HepG2 (cell line): Measurements from ENCODE around the gene CENPL. TPM values are rescaled to one million over a fixed set of nuclear protein-coding genes. Genes with fewer than 3 reads are reported as not detected.
A peak's percentile ranks its signal among the peaks of the same experiment; 100 is the strongest.

Experiments used
- ATAD3A ChIP-seq: sonication (generic); formaldehyde crosslinking; IDR thresholded peaks from 2 replicates; pipeline ENCODE4 v1.4.0; 2020; ENCODE audit warnings: missing genetic modification reagents
- ATF1 ChIP-seq: IDR thresholded peaks from 2 replicates; pipeline ENCODE4 v1.6.1; 2016; ENCODE audit warnings: mild to moderate bottlenecking, control low read depth
- CREM ChIP-seq, 2 experiments: sonication (generic) in 1 of 2; formaldehyde crosslinking in 1 of 2; IDR thresholded peaks; 2 replicates each; pipeline versions ENCODE4 v1.4.0 to v1.6.1; 2016 to 2020; ENCODE audit warnings: antibody characterized with exemption in 1 of 2, mild to moderate bottlenecking in 1 of 2, missing genetic modification reagents in 1 of 2
- CSRNP2 ChIP-seq: sonication (generic); formaldehyde crosslinking; conservative IDR thresholded peaks from 2 replicates; pipeline ENCODE4 v1.8.0; 2022; ENCODE audit warnings: low read depth, missing genetic modification reagents
- GATAD1 ChIP-seq: IDR thresholded peaks from 2 replicates; pipeline ENCODE4 v1.6.1; 2016; ENCODE audit warnings: missing genetic modification reagents, missing compliant biosample characterization
- HDAC2 ChIP-seq: sonication (generic); formaldehyde crosslinking; IDR thresholded peaks from 2 replicates; pipeline ENCODE4 v1.4.0; 2020; ENCODE audit warnings: missing genetic modification reagents
- HNRNPK ChIP-seq: fragments of 200-400 bp; formaldehyde crosslinking; IDR thresholded peaks from 2 replicates; pipeline ENCODE4 v1.6.1; 2018; ENCODE audit warnings: low read length, low read depth, moderate library complexity, mild to moderate bottlenecking; ENCODE audit not compliant: poor library complexity, severe bottlenecking
- JUND ChIP-seq: sonication (generic); formaldehyde crosslinking; IDR thresholded peaks from 2 replicates; pipeline ENCODE4 v1.8.0; 2022; ENCODE audit warnings: mild to moderate bottlenecking, missing genetic modification reagents
- KDM3A ChIP-seq: IDR thresholded peaks from 2 replicates; pipeline ENCODE4 v1.6.1; 2018; ENCODE audit warnings: low read depth, missing compliant biosample characterization
- RAD21 ChIP-seq: fragments of 450-650 bp; formaldehyde crosslinking; IDR thresholded peaks from 2 replicates; pipeline ENCODE4 v1.5.0; 2020; ENCODE audit warnings: mild to moderate bottlenecking
- RELA ChIP-seq: sonication (generic); formaldehyde crosslinking; IDR thresholded peaks from 2 replicates; pipeline ENCODE4 v1.4.0; 2020; ENCODE audit warnings: missing genetic modification reagents
- RFXAP ChIP-seq: sonication (generic); formaldehyde crosslinking; IDR thresholded peaks from 2 replicates; pipeline ENCODE4 v1.4.0; 2020; ENCODE audit warnings: missing genetic modification reagents, borderline replicate concordance
- SNAPC2 ChIP-seq: sonication (generic); formaldehyde crosslinking; IDR thresholded peaks from 2 replicates; pipeline ENCODE4 v1.8.1; 2022; ENCODE audit warnings: mild to moderate bottlenecking, missing genetic modification reagents
- TEAD3 ChIP-seq: optimal IDR thresholded peaks from 2 replicates; pipeline ENCODE3; 2016; ENCODE audit warnings: borderline replicate concordance
- ZBTB40 ChIP-seq, 2 experiments: fragments of 450-650 bp in 1 of 2; sonication (generic) in 1 of 2; formaldehyde crosslinking in 1 of 2; IDR thresholded peaks; 2 replicates each; pipeline versions ENCODE4 v1.6.1 to v1.8.0; 2016 to 2022; ENCODE audit warnings: antibody characterized with exemption in 1 of 2, mild to moderate bottlenecking in 1 of 2, missing genetic modification reagents in 1 of 2
- ZC3H4 ChIP-seq: sonication (generic); formaldehyde crosslinking; IDR thresholded peaks from 2 replicates; pipeline ENCODE4 v1.4.0; 2020; ENCODE audit warnings: missing genetic modification reagents, borderline replicate concordance
- ZMYM4 ChIP-seq: sonication (generic); formaldehyde crosslinking; IDR thresholded peaks from 2 replicates; pipeline ENCODE4 v1.8.1; 2023; ENCODE audit warnings: mild to moderate bottlenecking, missing genetic modification reagents
- ZNF136 ChIP-seq: sonication (generic); formaldehyde crosslinking; IDR thresholded peaks from 2 replicates; pipeline ENCODE4 v1.8.1; 2022; ENCODE audit warnings: low read depth, mild to moderate bottlenecking, moderate library complexity, missing genetic modification reagents
- ZNF263 ChIP-seq: sonication (generic); formaldehyde crosslinking; IDR thresholded peaks from 2 replicates; pipeline ENCODE4 v1.4.0; 2020; ENCODE audit warnings: missing genetic modification reagents
- ZNF674 ChIP-seq: sonication (generic); formaldehyde crosslinking; IDR thresholded peaks from 2 replicates; pipeline ENCODE4 v1.5.0; 2020; ENCODE audit warnings: low read depth, mild to moderate bottlenecking, missing genetic modification reagents
- polyA plus RNA-seq, 8 experiments: library from polyadenylated mRNA; depleted of rRNA in 3 of 8; stranded (reverse) in 7 of 8; unstranded in 1 of 8; fragments of >200 nt; fragmentation: Illumina TruSeq in 4 of 8; extraction: Trizol in 4 of 8; gene quantifications; 2 replicates each; pipeline versions ENCODE4 v1.2.1 to v1.2.3, GENCODE V29; 2011 to 2016; ENCODE audit warnings: low read depth in 4 of 8, missing spikeins in 1 of 8, mixed read lengths in 1 of 8; ENCODE audit not compliant: insufficient read depth in 1 of 8
- total RNA-seq, 5 experiments: library from RNA; depleted of rRNA; stranded (reverse); fragments of >200 nt; fragmentation: Illumina TruSeq; extraction: Trizol; gene quantifications; 2 replicates each; pipeline ENCODE4 v1.2.3, GENCODE V29; 2016; ENCODE audit warnings: low read depth in 1 of 5

CENPL gene
- total and polyA plus RNA-seq, 2 of the 13 experiments (the other 11 are each of a cell fraction or from before 2014, with no cell fraction given) = 4.4 to 14.2 TPM

- TF ChIP-seq CREM (IDR thresholded peaks at IDR 0.05) (no peak), CREM (CRISPR knock-in tag; IDR thresholded peaks at IDR 0.05) (no peak), JUND (peak; percentile 25; the same call in 1 of the 2 replicates), ZNF263 (CRISPR knock-in tag) (no peak), ZBTB40 (IDR thresholded peaks at IDR 0.05) (peak; percentile 28; the same call in 1 of the 2 replicates), ZBTB40 (CRISPR knock-in tag; IDR thresholded peaks at IDR 0.05) (no peak), CSRNP2 (CRISPR knock-in tag) (no peak), HDAC2 (CRISPR knock-in tag) (peak; percentile 21), RAD21 (no peak; the same call in 1 of the 2 replicates), HNRNPK (no peak), TEAD3 (CRISPR knock-in tag) (peak; percentile 23), RELA (CRISPR knock-in tag) (no peak), ATF1 (CRISPR knock-in tag) (no peak), GATAD1 (peak; percentile 37), SNAPC2 (CRISPR knock-in tag) (no peak), ZC3H4 (CRISPR knock-in tag) (no peak), KDM3A (CRISPR knock-in tag) (0 out of 2 replicates have a peak, but pooled peaks have one; percentile 56), ZNF674 (CRISPR knock-in tag) (0 out of 2 replicates have a peak, but pooled peaks have one; percentile 22), ZMYM4 (CRISPR knock-in tag) (no peak; the same call in 1 of the 2 replicates), ATAD3A (no peak), RFXAP (CRISPR knock-in tag) (0 out of 2 replicates have a peak, but pooled peaks have one; percentile 21), ZNF136 (CRISPR knock-in tag) (no peak)
Measured at GRCh38 chr1:173868266-173869020, 43.8 kb upstream of the CENPL start, which contains the start of gene ZBTB37 (continued).
